Fibroblast of skin of back (primary cell): ENCODE results near the gene IGSF9.
A peak's percentile ranks its signal among the peaks of the same experiment; 100 is the strongest.
"Not testable (repeated sequence)": the region's sequence is repeated elsewhere in the genome, so short reads cannot be mapped to it uniquely, and the experiment has no call there.

Source experiments
- DNase-seq: peaks from one replicate; pipeline ENCODE4 v3.0.0-alpha.2; 2013

The IGSF9 gene

GRCh38 chr1:159918352-159919200, 26.8 kb downstream of the IGSF9 start:
- peak; percentile 62 for DNase-seq

- DNase-seq, result no peak
These were observed 27.7 kb downstream of the IGSF9 start for GRCh38 chr1:159917533-159918351.

- peak; percentile 99 for DNase-seq
These were observed 29.0 kb downstream of the IGSF9 start for GRCh38 chr1:159916242-159917051.

- no peak for DNase-seq
These were observed 29.7 kb downstream of the IGSF9 start for GRCh38 chr1:159915571-159916241.

- no peak for DNase-seq
These were observed 31.0 kb downstream of the IGSF9 start for GRCh38 chr1:159914252-159915018.

GRCh38 chr1:159913451-159914192, 31.8 kb downstream of the IGSF9 start:
- peak; percentile 42 for DNase-seq

- DNase-seq, result no peak
These were observed 33.9 kb downstream of the IGSF9 start for GRCh38 chr1:159911326-159912070.

- no peak for DNase-seq
These were observed 37.1 kb downstream of the IGSF9 start for GRCh38 chr1:159908031-159908940.

GRCh38 chr1:159906960-159907359, 38.5 kb downstream of the IGSF9 start:
- DNase-seq, result no peak

- DNase-seq, result not testable (repeated sequence)
These were observed 41.4 kb downstream of the IGSF9 start for GRCh38 chr1:159904036-159904435.

- no peak for DNase-seq
These were observed 42.9 kb downstream of the IGSF9 start for GRCh38 chr1:159902541-159902940.

GRCh38 chr1:159900755-159901360, 44.6 kb downstream of the IGSF9 start:
- DNase-seq, result no peak

GRCh38 chr1:159900086-159900680, 45.2 kb downstream of the IGSF9 start, which contains the start of gene CFAP45:
Gene CFAP45 (minus strand): TSS chr1:159900165. CDS start chr1:159900098, 67 bp downstream.
- peak; percentile 72 for DNase-seq

- not testable (repeated sequence) for DNase-seq
These were observed 45.8 kb downstream of the IGSF9 start for GRCh38 chr1:159899634-159900033.

- no peak for DNase-seq
These were observed 46.9 kb downstream of the IGSF9 start for GRCh38 chr1:159898527-159898926.

- no peak for DNase-seq
These were observed 47.5 kb downstream of the IGSF9 start for GRCh38 chr1:159897962-159898361.

GRCh38 chr1:159896546-159896930, 48.9 kb downstream of the IGSF9 start:
- DNase-seq, result no peak
